Panc1 (cell line): ENCODE results near the gene PLEKHG4B. TPM values are rescaled to one million over a fixed set of nuclear protein-coding genes. Genes with fewer than 3 reads are reported as not detected.

Experiments used
- ATAC-seq: fragments of 200-7000 bp; cut with Tn5 transposase; 2 replicates; pipeline ENCODE4 v1.9.1; 2020; ENCODE audit warnings: mild to moderate bottlenecking, moderate library complexity
- BruUV-seq: library from RNA; stranded (reverse); fragments of 400-500 nt; replicated peaks from 2 replicates; lab custom pipeline; 2021; lab: Mats Ljungman, UMichigan
- CTCF ChIA-PET: fragments of 300-600 bp; sonication (Branson Sonifier 250); formaldehyde crosslinking; loops from one replicate; lab custom pipeline; 2022; ENCODE audit warnings: antibody characterized with exemption; lab: Charles Lee
- POLR2A ChIA-PET: fragments of 300-600 bp; sonication (Branson Sonifier 250); formaldehyde crosslinking; loops from one replicate; lab custom pipeline; 2022; ENCODE audit warnings: antibody characterized with exemption; lab: Charles Lee
- DNase-seq: peaks from one replicate; pipeline ENCODE4 v3.0.0-alpha.2; 2010; ENCODE audit warnings: low read depth, low spot score
- H3K27ac ChIP-seq: 2 replicates; pipeline ENCODE4 v1.5.1; 2011; ENCODE audit warnings: mild to moderate bottlenecking, low read length, inconsistent platforms
- H3K27me3 ChIP-seq: fragments of 200-500 bp; sonication (Bioruptor generic); 2 replicates; pipeline ENCODE4 v1.6.0; 2014; ENCODE audit warnings: low read length, inconsistent platforms; ENCODE audit not compliant: control insufficient read depth, insufficient read depth
- H3K36me3 ChIP-seq: fragments of 200-500 bp; sonication (Bioruptor generic); 2 replicates; pipeline ENCODE4 v1.5.1; 2014; ENCODE audit warnings: inconsistent platforms, mild to moderate bottlenecking, low read length, moderate library complexity; ENCODE audit not compliant: control insufficient read depth, insufficient read depth
- H3K4me1 ChIP-seq: 2 replicates; pipeline ENCODE4 v1.5.1; 2011; ENCODE audit warnings: inconsistent platforms, mild to moderate bottlenecking, low read length, moderate library complexity; ENCODE audit not compliant: control insufficient read depth, insufficient read depth
- H3K4me3 ChIP-seq, 2 experiments: 2 replicates each; pipeline ENCODE4 v1.5.1; 2011 to 2012; ENCODE audit warnings: low read depth in 2 of 2, low read length in 2 of 2, mild to moderate bottlenecking in 2 of 2, inconsistent platforms in 1 of 2, moderate library complexity in 1 of 2
- H3K9me3 ChIP-seq: fragments of 200-500 bp; sonication (Bioruptor generic); 2 replicates; pipeline ENCODE4 v1.5.1; 2014; ENCODE audit warnings: low read depth, mild to moderate bottlenecking, inconsistent platforms, low read length, moderate library complexity; ENCODE audit not compliant: control insufficient read depth, insufficient read depth
- POLR2AphosphoS5 ChIP-seq: IDR thresholded peaks from 2 replicates; pipeline ENCODE4 v1.6.1; 2012; ENCODE audit warnings: mild to moderate bottlenecking, low read depth, low read length, moderate library complexity
- SIN3A ChIP-seq: IDR thresholded peaks from 2 replicates; pipeline ENCODE4 v1.6.1; 2012; ENCODE audit warnings: low read depth, mild to moderate bottlenecking, low read length, moderate library complexity, borderline replicate concordance; ENCODE audit not compliant: insufficient read depth
- TCF7L2 ChIP-seq: IDR thresholded peaks from 2 replicates; pipeline ENCODE4 v1.6.1; 2011; ENCODE audit warnings: mild to moderate bottlenecking, low read depth, low read length, inconsistent platforms
- in situ Hi-C: cut with HindIII; loops from 2 replicates; pipeline ENCODE4 v1.10.0; 2016; ENCODE audit warnings: low sequenced_read_pairs, low pct_unique_long_range_greater_than_20kb
- intact Hi-C: fragments of 100-400 bp; cut with micrococcal nuclease; formaldehyde crosslinking; loops from one replicate; pipeline ENCODE4 v1.10.0; 2022; ENCODE audit not compliant: unreplicated experiment
- total RNA-seq: library from RNA; stranded (reverse); gene quantifications from one replicate; pipeline ENCODE4 v1.2.1, GENCODE V29; 2021; ENCODE audit not compliant: unreplicated experiment
- TF ChIP-seq, protein P1 (sequence below), 2 experiments: IDR thresholded peaks; 2 replicates each; pipeline ENCODE4 v1.6.1; 2011 to 2012; ENCODE audit warnings: low read depth in 2 of 2, control low read depth in 1 of 2, low read length in 1 of 2, mild to moderate bottlenecking in 1 of 2, moderate library complexity in 1 of 2; ENCODE audit not compliant: insufficient read depth in 1 of 2
- TF ChIP-seq, protein P2 (sequence below): fragments of 450-650 bp; IDR thresholded peaks from 2 replicates; pipeline ENCODE4 v1.5.1; 2017; ENCODE audit warnings: mild to moderate bottlenecking

The PLEKHG4B gene
- total RNA-seq, 1 experiment from 2014 or later = 8.9 TPM

DNA sequence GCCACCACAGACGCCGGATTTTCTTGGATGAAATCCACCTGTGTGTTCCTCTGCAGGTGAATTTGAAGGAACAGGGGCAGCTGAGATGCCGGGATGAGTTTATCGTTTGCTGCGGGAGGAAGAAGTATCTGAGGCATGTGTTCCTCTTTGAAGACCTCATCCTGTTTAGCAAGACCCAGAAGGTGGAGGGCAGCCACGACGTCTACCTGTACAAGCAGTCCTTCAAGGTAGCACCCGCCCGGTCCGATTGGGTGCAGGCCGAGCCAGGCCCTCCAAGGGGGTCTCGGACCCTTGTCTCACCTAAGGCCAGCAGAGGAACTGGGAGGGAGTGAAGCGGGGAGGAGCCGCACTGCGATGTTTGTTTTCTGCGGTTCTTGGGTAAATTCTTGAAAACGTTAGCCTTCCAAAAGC is 80.9 kb downstream of the PLEKHG4B start:
- Histone ChIP-seq H3K4me3 (no peak overlapping the region), H3K4me1 (0 out of 2 replicates have a peak, but pooled peaks cover 5% of the 10 kb centered on the region), H3K27me3 (no peaks in the 10 kb centered on the region; the same call in 1 of the 2 replicates), H3K9me3 (no peaks in the 10 kb centered on the region), H3K36me3 (no peaks in the 10 kb centered on the region), H3K27ac (no peak overlapping the region)
- intact Hi-C loops = no loop called here
- TF ChIP-seq SIN3A = no peak
- no peak for TF ChIP-seq POLR2AphosphoS5
- TF ChIP-seq, protein P1, sequence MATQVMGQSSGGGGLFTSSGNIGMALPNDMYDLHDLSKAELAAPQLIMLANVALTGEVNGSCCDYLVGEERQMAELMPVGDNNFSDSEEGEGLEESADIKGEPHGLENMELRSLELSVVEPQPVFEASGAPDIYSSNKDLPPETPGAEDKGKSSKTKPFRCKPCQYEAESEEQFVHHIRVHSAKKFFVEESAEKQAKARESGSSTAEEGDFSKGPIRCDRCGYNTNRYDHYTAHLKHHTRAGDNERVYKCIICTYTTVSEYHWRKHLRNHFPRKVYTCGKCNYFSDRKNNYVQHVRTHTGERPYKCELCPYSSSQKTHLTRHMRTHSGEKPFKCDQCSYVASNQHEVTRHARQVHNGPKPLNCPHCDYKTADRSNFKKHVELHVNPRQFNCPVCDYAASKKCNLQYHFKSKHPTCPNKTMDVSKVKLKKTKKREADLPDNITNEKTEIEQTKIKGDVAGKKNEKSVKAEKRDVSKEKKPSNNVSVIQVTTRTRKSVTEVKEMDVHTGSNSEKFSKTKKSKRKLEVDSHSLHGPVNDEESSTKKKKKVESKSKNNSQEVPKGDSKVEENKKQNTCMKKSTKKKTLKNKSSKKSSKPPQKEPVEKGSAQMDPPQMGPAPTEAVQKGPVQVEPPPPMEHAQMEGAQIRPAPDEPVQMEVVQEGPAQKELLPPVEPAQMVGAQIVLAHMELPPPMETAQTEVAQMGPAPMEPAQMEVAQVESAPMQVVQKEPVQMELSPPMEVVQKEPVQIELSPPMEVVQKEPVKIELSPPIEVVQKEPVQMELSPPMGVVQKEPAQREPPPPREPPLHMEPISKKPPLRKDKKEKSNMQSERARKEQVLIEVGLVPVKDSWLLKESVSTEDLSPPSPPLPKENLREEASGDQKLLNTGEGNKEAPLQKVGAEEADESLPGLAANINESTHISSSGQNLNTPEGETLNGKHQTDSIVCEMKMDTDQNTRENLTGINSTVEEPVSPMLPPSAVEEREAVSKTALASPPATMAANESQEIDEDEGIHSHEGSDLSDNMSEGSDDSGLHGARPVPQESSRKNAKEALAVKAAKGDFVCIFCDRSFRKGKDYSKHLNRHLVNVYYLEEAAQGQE (IDR thresholded peaks at IDR 0.05; ENCODE audit: insufficient read depth in 1 of 2, low read depth in 2 of 2, low read length in 1 of 2) = no peak
- TF ChIP-seq, protein P2, sequence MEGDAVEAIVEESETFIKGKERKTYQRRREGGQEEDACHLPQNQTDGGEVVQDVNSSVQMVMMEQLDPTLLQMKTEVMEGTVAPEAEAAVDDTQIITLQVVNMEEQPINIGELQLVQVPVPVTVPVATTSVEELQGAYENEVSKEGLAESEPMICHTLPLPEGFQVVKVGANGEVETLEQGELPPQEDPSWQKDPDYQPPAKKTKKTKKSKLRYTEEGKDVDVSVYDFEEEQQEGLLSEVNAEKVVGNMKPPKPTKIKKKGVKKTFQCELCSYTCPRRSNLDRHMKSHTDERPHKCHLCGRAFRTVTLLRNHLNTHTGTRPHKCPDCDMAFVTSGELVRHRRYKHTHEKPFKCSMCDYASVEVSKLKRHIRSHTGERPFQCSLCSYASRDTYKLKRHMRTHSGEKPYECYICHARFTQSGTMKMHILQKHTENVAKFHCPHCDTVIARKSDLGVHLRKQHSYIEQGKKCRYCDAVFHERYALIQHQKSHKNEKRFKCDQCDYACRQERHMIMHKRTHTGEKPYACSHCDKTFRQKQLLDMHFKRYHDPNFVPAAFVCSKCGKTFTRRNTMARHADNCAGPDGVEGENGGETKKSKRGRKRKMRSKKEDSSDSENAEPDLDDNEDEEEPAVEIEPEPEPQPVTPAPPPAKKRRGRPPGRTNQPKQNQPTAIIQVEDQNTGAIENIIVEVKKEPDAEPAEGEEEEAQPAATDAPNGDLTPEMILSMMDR = no peak
- TF ChIP-seq TCF7L2 = no peak
- DNase-seq (no peak), ATAC-seq (no peak)
- CTCF ChIA-PET = no interaction called here
- in situ Hi-C loops = no loop called here
- BruUV-seq = no TSS peak
- POLR2A ChIA-PET = no interaction called here

DNA sequence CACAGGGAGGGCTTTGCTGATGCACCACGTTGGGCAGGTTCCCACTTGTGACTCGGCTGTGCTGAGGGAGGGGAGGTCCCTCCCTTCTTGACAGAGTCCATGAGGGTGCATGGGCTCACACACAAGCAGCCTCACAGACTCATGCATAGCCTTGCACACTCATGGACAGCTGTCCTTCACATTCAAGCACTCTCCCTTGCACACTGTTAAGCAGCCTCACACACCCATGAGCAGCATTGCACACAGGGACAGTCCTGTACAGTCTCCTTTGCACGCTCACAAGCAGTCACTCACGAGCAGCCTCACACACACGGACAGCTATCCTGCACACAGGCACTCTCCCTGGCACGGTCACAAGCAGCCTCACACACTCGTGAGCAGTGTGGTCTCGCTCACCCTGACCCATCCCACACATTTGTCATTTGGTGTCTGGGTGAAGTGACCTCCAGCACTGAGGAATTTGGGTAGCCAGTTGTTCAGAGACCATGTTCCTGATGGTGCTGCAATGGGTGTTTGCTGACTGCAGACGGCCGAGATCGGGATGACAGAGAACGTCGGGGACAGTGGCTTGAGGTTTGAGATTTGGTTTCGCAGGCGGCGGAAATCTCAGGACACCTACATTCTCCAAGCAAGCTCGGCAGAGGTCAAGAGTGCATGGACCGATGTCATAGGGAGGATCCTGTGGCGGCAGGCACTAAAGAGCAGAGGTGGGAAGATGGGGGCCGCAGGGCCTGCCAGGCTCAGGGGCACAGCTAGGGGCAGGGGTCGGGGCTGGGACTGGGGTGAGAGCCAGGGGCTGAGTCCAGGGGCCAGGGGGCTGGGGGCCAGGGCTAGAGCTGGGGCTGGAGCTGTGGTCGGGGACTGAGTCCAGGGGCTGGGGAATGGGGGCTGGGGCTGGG is 81.7 kb downstream of the PLEKHG4B start:
- no peaks in the 10 kb centered on the region for H3K4me1 ChIP-seq
- in situ Hi-C loops = no loop called here
- ChIA-PET POLR2A (no interaction called here), CTCF (no interaction called here)
- H3K27ac ChIP-seq = no peak overlapping the region
- H3K9me3 ChIP-seq = no peaks in the 10 kb centered on the region
- TF ChIP-seq, protein P1 (IDR thresholded peaks at IDR 0.05; ENCODE audit: insufficient read depth in 1 of 2, low read depth in 2 of 2, low read length in 1 of 2) = no peak
- TF ChIP-seq SIN3A (no peak), TCF7L2 (no peak), POLR2AphosphoS5 (no peak)
- TF ChIP-seq, protein P2 = no peak
- ATAC-seq (no peak), DNase-seq (no peak)
- H3K4me3 ChIP-seq = no peak overlapping the region
- no peaks in the 10 kb centered on the region for H3K36me3 ChIP-seq
- H3K27me3 ChIP-seq = no peaks in the 10 kb centered on the region; the same call in 1 of the 2 replicates
- no TSS peak for BruUV-seq
- intact Hi-C loops = no loop called here
